ENCODE data around the gene TTI1. TPM values are rescaled to one million over a fixed set of nuclear protein-coding genes. Genes with fewer than 3 reads are reported as not detected.

TTI1 gene
- total RNA-seq, 1 donor from 2014 or later: 18.0 TPM

DNA sequence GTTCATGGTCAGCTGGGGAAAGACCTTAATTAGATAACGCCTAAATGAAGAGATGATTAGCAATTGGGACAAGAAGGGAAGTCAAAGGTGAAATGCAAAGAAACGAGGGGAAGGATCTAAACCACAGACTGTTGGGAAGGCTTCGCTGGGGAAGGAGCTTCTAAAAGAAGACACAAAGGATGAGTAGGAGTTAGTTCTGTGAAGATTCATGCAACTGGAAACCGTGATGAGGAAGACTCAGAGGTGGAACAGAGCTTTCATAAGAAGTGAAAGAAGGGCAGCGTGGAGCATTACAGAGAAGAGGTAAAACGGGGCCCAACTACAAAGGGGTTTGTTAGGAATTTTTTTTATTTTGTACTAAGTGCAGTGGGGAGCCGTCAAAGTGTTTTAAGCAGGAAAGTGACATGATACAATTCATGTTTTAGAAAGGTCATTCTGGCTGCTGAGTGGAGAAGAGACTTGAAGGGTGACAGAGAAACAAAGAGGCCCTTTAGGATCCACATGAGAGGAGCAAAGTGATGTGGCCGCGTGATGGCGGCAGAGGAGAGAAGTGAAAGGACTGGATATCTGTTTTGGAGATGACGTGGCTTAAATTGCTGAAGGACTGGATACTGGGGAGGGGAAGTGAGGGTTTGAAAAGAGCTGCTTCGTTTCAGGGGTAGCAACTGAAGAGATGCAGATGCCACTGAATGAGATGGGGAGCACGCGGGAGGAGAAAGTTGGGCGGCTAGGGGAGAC lies 33.6 kb downstream of the TTI1 start:
- H3K4me1 ChIP-seq: no peaks in the 10 kb centered on the region
- DNase-seq (ENCODE audit: low spot score in 2 of 2): no peak
- H3K27me3 ChIP-seq: no peaks in the 10 kb centered on the region
- H3K9me3 ChIP-seq: no peaks in the 10 kb centered on the region
- H3K36me3 ChIP-seq: peaks cover 45 to 75% of the 10 kb centered on the region in 2 donors
- no peak overlapping the region for H3K4me3 ChIP-seq
- TF ChIP-seq, protein P1, sequence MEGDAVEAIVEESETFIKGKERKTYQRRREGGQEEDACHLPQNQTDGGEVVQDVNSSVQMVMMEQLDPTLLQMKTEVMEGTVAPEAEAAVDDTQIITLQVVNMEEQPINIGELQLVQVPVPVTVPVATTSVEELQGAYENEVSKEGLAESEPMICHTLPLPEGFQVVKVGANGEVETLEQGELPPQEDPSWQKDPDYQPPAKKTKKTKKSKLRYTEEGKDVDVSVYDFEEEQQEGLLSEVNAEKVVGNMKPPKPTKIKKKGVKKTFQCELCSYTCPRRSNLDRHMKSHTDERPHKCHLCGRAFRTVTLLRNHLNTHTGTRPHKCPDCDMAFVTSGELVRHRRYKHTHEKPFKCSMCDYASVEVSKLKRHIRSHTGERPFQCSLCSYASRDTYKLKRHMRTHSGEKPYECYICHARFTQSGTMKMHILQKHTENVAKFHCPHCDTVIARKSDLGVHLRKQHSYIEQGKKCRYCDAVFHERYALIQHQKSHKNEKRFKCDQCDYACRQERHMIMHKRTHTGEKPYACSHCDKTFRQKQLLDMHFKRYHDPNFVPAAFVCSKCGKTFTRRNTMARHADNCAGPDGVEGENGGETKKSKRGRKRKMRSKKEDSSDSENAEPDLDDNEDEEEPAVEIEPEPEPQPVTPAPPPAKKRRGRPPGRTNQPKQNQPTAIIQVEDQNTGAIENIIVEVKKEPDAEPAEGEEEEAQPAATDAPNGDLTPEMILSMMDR (IDR thresholded peaks at IDR 0.05): no peak
- intact Hi-C loops (cut with DNase I): loop anchor here (5.0 kb wide), 1 partner anchor 92 kb away; no protein-coding TSS in a partner anchor
- H3K27ac ChIP-seq: no peak overlapping the region

DNA sequence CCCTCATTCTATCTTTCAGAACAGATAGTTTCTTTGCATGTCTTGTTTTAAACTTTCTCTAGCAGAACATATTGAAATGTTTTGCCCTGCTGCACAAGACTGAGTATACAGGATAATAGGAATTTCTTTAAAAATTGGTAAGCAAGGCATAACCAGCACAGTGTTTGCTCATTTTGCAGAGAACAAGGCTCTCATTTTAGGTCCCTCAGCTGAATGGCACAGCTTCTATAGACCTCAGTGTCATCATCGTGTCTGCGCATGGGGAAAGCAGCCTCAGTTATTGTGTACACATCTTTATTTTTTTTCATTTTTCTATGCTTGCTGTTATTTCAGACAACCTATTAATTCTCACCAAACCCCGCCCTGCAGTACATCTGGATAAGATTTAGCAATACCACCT lies 35.7 kb downstream of the TTI1 start:
- Histone ChIP-seq H3K9me3 (no peaks in the 10 kb centered on the region), H3K36me3 (peaks cover 51 to 77% of the 10 kb centered on the region in 2 donors), H3K27ac (no peak overlapping the region), H3K4me3 (no peak overlapping the region), H3K27me3 (no peaks in the 10 kb centered on the region), H3K4me1 (peaks cover 0 to 4% of the 10 kb centered on the region in 2 donors)
- no peak for DNase-seq (ENCODE audit: low spot score in 2 of 2)
- TF ChIP-seq, protein P1 (IDR thresholded peaks at IDR 0.05): no peak
- intact Hi-C loops (cut with DNase I): loop anchor here (5.0 kb wide), 1 partner anchor 90 kb away; no protein-coding TSS in a partner anchor

DNA sequence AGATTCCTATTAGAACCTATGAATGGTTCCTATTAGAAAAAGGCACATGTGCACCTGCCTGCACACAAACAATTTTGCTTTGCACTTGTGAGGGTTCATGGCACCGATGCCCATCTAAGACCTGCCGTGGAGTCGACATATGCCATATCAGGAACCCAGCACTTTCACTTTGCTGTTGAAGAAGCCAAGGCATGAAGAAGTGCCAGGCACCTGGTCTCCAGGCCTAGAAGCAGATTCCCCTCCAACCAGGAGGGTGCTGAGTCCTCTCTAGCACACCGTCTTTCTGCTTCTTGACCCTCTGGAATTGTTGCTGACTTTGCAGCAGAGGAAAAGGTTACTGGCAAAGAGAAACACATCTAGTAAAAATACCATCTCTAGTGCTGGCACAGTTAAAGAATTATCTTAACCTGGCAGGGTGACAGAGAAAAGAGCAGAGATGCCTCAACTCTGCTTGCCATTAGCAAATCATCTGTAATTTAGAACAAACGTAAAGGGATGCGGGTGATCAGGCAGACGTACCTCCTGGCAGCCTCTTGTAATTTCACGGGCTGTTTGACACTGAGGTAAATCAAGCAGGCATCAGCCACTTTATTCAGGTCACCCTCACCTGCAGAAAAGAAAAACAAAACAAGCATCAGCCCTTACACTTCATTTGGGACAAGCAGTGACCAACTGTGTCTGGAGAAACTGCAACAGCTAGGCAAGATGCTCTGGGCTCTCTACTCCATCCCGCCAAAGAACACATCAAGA lies 37.2 kb downstream of the TTI1 start:
- no peaks in the 10 kb centered on the region for H3K9me3 ChIP-seq
- no peak overlapping the region for H3K27ac ChIP-seq

DNA sequence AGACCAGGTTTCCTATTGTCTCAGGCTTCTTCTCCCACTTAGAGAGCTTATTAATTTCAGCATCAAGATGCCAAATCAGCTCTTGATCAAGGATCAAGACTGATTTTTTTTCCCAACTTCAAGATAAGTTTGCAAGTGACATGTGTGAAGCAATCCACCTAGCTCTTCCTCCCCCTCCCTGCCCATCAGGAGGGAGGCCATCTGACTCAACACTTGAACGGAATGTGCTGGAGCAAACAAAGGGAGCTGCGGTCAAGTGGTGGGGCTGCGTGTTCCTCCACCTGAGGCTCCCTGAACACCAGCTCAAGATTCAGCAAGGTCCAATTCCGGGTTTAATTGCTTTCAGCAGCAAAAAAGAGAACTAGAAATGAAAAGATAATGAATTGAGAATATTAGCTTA lies 38.7 kb downstream of the TTI1 start:
- Histone ChIP-seq H3K27me3 (no peaks in the 10 kb centered on the region), H3K27ac (no peak overlapping the region), H3K4me1 (peaks cover 0 to 4% of the 10 kb centered on the region in 2 donors), H3K4me3 (no peak overlapping the region), H3K9me3 (no peaks in the 10 kb centered on the region), H3K36me3 (peaks cover 37 to 63% of the 10 kb centered on the region in 2 donors)
- TF ChIP-seq, protein P1 (IDR thresholded peaks at IDR 0.05): no peak
- no peak for DNase-seq (ENCODE audit: low spot score in 2 of 2)
- intact Hi-C loops (cut with DNase I): loop anchor here (5.0 kb wide), 1 partner anchor 427 kb away; no protein-coding TSS in a partner anchor

More for the DNA sequence above, 37.2 kb downstream of the TTI1 start:
- TF ChIP-seq, protein P1 (IDR thresholded peaks at IDR 0.05): no peak
- peaks cover 48 to 78% of the 10 kb centered on the region in 2 donors for H3K36me3 ChIP-seq
- H3K4me1 ChIP-seq: peaks cover 0 to 4% of the 10 kb centered on the region in 2 donors
- no peak overlapping the region for H3K4me3 ChIP-seq
- no peaks in the 10 kb centered on the region for H3K27me3 ChIP-seq
- DNase-seq (ENCODE audit: low spot score in 2 of 2): no peak
- intact Hi-C loops (cut with DNase I): loop anchor here (5.0 kb wide), 1 partner anchor 89 kb away; no protein-coding TSS in a partner anchor

DNA sequence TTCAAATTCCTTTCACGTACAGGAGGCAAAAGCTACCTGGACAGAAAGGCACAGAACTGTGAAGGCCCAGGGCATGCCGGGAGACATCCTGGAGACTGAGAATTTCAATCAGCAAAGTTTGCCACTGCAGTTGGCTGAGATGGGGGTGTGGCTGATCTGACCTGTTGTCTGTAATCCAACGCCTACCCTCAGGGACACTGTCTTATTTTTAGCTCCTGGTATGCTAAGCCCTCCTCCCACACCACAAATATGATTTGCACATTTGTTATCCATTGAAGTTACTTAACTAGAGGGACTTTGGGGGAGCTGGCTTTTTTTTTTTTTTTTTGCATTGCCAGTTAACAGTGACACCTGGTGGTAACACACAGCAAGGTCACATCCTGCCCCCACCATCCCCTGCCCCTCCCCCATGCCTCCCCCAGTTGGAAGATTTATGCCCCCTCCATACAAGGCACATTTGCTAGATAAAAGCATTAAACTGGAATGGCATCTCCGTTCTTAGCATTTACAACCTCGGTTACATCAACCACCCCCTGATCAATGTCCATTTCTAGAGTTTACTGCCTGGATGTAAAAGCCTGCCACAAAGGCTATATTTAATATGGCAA lies 40.4 kb downstream of the TTI1 start:
- peaks cover 33 to 47% of the 10 kb centered on the region in 2 donors for H3K36me3 ChIP-seq
- no peak overlapping the region for H3K4me3 ChIP-seq
- intact Hi-C loops (cut with DNase I): loop anchor here (5.0 kb wide), 1 partner anchor 426 kb away; no protein-coding TSS in a partner anchor
- H3K9me3 ChIP-seq: no peaks in the 10 kb centered on the region
- H3K4me1 ChIP-seq: peaks cover under 1 to 5% of the 10 kb centered on the region in 2 donors
- no peaks in the 10 kb centered on the region for H3K27me3 ChIP-seq
- DNase-seq (ENCODE audit: low spot score in 2 of 2): no peak
- peak overlapping the region in 1 of 2 donors; percentile 9 for H3K27ac ChIP-seq
- TF ChIP-seq, protein P1 (IDR thresholded peaks at IDR 0.05): peak in 2 of 3 experiments; percentile 57 to 59

Measured in ascending aorta (tissue), 2 donors.